GM21576 (cell line): ENCODE measurements around the gene ATP8A1.
A peak's percentile ranks its signal among the peaks of the same experiment; 100 is the strongest.

Experiments
- ATAC-seq: cut with Tn5 transposase; IDR thresholded peaks from one replicate; pipeline ENCODE4 v1.9.1; 2021; ENCODE audit warnings: mild to moderate bottlenecking, moderate library complexity; ENCODE audit not compliant: unreplicated experiment

Gene ATP8A1

GRCh38 chr4:42417550-42417949, 239.4 kb downstream of the ATP8A1 start:
- no peak for ATAC-seq

- no peak for ATAC-seq
Observed at GRCh38 chr4:42416017-42416416, 240.9 kb downstream of the ATP8A1 start.

- no peak for ATAC-seq
Observed at GRCh38 chr4:42415281-42415680, 241.6 kb downstream of the ATP8A1 start.

- no peak for ATAC-seq
Observed at GRCh38 chr4:42412251-42412650, 244.7 kb downstream of the ATP8A1 start.

- ATAC-seq = no peak
Observed at GRCh38 chr4:42411803-42412202, 245.1 kb downstream of the ATP8A1 start.

GRCh38 chr4:42410446-42410845, 246.5 kb downstream of the ATP8A1 start:
- ATAC-seq = no peak

- ATAC-seq = no peak
Observed at GRCh38 chr4:42404001-42404400, 252.9 kb downstream of the ATP8A1 start.

- ATAC-seq = no peak
Observed at GRCh38 chr4:42401171-42401570, 255.7 kb downstream of the ATP8A1 start.

- ATAC-seq = no peak
Observed at GRCh38 chr4:42399393-42399792, 257.5 kb downstream of the ATP8A1 start.

GRCh38 chr4:42398871-42399331, 258.0 kb downstream of the ATP8A1 start:
- ATAC-seq = no peak

GRCh38 chr4:42398171-42398870, 258.6 kb downstream of the ATP8A1 start:
- peak; percentile 19 for ATAC-seq

- ATAC-seq = peak; percentile 33
Observed at GRCh38 chr4:42397635-42398170, 259.2 kb downstream of the ATP8A1 start.

- peak; percentile 32 for ATAC-seq
Observed at GRCh38 chr4:42396752-42397634, 259.9 kb downstream of the ATP8A1 start, which contains the start of gene SHISA3. TSS of gene SHISA3 (plus strand) at chr4:42397488. CDS start at chr4:42398057, 569 bp downstream.

- ATAC-seq = no peak
Observed at GRCh38 chr4:42396361-42396751, 260.5 kb downstream of the ATP8A1 start.

- no peak for ATAC-seq
Observed at GRCh38 chr4:42395595-42395994, 261.3 kb downstream of the ATP8A1 start.

- ATAC-seq = no peak
Observed at GRCh38 chr4:42392436-42392835, 264.5 kb downstream of the ATP8A1 start.

- no peak for ATAC-seq
Observed at GRCh38 chr4:42391981-42392380, 264.9 kb downstream of the ATP8A1 start.

- ATAC-seq = no peak
Observed at GRCh38 chr4:42391355-42391664, 265.6 kb downstream of the ATP8A1 start.

GRCh38 chr4:42390622-42391354, 266.1 kb downstream of the ATP8A1 start:
- ATAC-seq = no peak

GRCh38 chr4:42385516-42385915, 271.4 kb downstream of the ATP8A1 start:
- no peak for ATAC-seq

GRCh38 chr4:42381666-42382065, 275.2 kb downstream of the ATP8A1 start:
- ATAC-seq = no peak
